Astrocyte (in vitro differentiated cells and primary cell): ENCODE measurements around the gene ADAMTS6. TPM values are rescaled to one million over a fixed set of nuclear protein-coding genes. Genes with fewer than 3 reads are reported as not detected.
A peak's percentile ranks its signal among the peaks of the same experiment; 100 is the strongest.

Experiments
- DNase-seq: peaks from one replicate; pipeline ENCODE4 v3.0.0-alpha.2; 2010; ENCODE audit warnings: low read depth
- FAIRE-seq: peaks from 2 replicates; lab custom pipeline; 2011; peaks lifted over from hg19 to GRCh38; lab: Jason Lieb, UNC
- H2AFZ ChIP-seq: 2 replicates; pipeline ENCODE4 v1.6.0; 2012; ENCODE audit warnings: low read depth, low read length, inconsistent platforms
- H3K27ac ChIP-seq: 2 replicates; pipeline ENCODE4 v1.5.1; 2011; ENCODE audit warnings: low read depth, low read length, inconsistent platforms
- H3K27me3 ChIP-seq: 2 replicates; pipeline ENCODE4 v1.6.0; 2011; ENCODE audit warnings: low read length, inconsistent platforms; ENCODE audit not compliant: insufficient read depth
- H3K36me3 ChIP-seq: 2 replicates; pipeline ENCODE4 v1.5.1; 2011; ENCODE audit warnings: low read length, inconsistent platforms; ENCODE audit not compliant: insufficient read depth
- H3K4me1 ChIP-seq: 2 replicates; pipeline ENCODE4 v1.5.1; 2011; ENCODE audit warnings: low read length, inconsistent platforms; ENCODE audit not compliant: insufficient read depth
- H3K4me2 ChIP-seq: 2 replicates; pipeline ENCODE4 v1.6.0; 2012; ENCODE audit warnings: low read length, inconsistent platforms
- H3K4me3 ChIP-seq: 2 replicates; pipeline ENCODE4 v1.5.1; 2011; ENCODE audit warnings: low read depth, mild to moderate bottlenecking, low read length, inconsistent platforms; ENCODE audit not compliant: insufficient read depth
- H3K79me2 ChIP-seq: 2 replicates; pipeline ENCODE4 v1.6.0; 2012; ENCODE audit warnings: mild to moderate bottlenecking, low read length, inconsistent platforms; ENCODE audit not compliant: insufficient read depth
- H3K9ac ChIP-seq: 2 replicates; pipeline ENCODE4 v1.6.0; 2012; ENCODE audit warnings: mild to moderate bottlenecking, low read length, inconsistent platforms
- H3K9me3 ChIP-seq: 2 replicates; pipeline ENCODE4 v1.5.1; 2012; ENCODE audit warnings: low read depth, mild to moderate bottlenecking, low read length, inconsistent platforms; ENCODE audit not compliant: insufficient read depth
- H4K20me1 ChIP-seq: 2 replicates; pipeline ENCODE4 v1.6.0; 2012; ENCODE audit warnings: low read length, inconsistent platforms; ENCODE audit not compliant: insufficient read depth
- H3K27ac Mint-ChIP-seq: one replicate; pipeline ENCODE4 v1.8.0; 2021; ENCODE audit warnings: mild to moderate bottlenecking, mixed read lengths; ENCODE audit not compliant: unreplicated experiment
- H3K27me3 Mint-ChIP-seq: one replicate; pipeline ENCODE4 v1.8.0; 2021; ENCODE audit warnings: low read depth, mixed read lengths; ENCODE audit not compliant: unreplicated experiment
- H3K36me3 Mint-ChIP-seq: one replicate; pipeline ENCODE4 v1.8.0; 2021; ENCODE audit warnings: low read depth, mixed read lengths; ENCODE audit not compliant: unreplicated experiment
- H3K4me1 Mint-ChIP-seq: one replicate; pipeline ENCODE4 v1.8.0; 2021; ENCODE audit warnings: low read depth, mixed read lengths; ENCODE audit not compliant: unreplicated experiment
- H3K4me3 Mint-ChIP-seq: one replicate; pipeline ENCODE4 v1.8.0; 2021; ENCODE audit warnings: mild to moderate bottlenecking, moderate library complexity, mixed read lengths; ENCODE audit not compliant: unreplicated experiment
- H3K9me3 Mint-ChIP-seq: one replicate; pipeline ENCODE4 v1.8.0; 2021; ENCODE audit warnings: mild to moderate bottlenecking, mixed read lengths; ENCODE audit not compliant: unreplicated experiment
- CTCF ChIP-seq: IDR thresholded peaks from 2 replicates; pipeline ENCODE4 v1.5.1; 2011; ENCODE audit warnings: low read depth, mild to moderate bottlenecking, inconsistent platforms, low read length, moderate library complexity; ENCODE audit not compliant: insufficient read depth
- EZH2 ChIP-seq: IDR thresholded peaks from 2 replicates; pipeline ENCODE4 v1.6.1; 2012; ENCODE audit warnings: mild to moderate bottlenecking, low read length, inconsistent platforms; ENCODE audit not compliant: insufficient read depth
- total RNA-seq: library from RNA; stranded (reverse); gene quantifications from 2 replicates; pipeline ENCODE4 v1.2.1, GENCODE V29; 2021

The ADAMTS6 gene
- total RNA-seq, 1 donor from 2014 or later = 27.7 TPM

GRCh38 chr5:65142511-65143011 is 339.2 kb downstream of the ADAMTS6 start:
- peaks cover 2% of the 10 kb centered on the region for H3K36me3 Mint-ChIP-seq
- Histone ChIP-seq H3K79me2 (no peaks in the 10 kb centered on the region), H3K4me2 (peak overlapping the region; percentile 74), H3K9ac (peak overlapping the region; percentile 61), H3K36me3 (peaks cover 3% of the 10 kb centered on the region), H3K27ac (peak overlapping the region; percentile 80), H3K4me1 (peaks cover 11% of the 10 kb centered on the region), H2AFZ (no peak overlapping the region), H3K9me3 (no peaks in the 10 kb centered on the region), H4K20me1 (no peaks in the 10 kb centered on the region), H3K4me3 (peak overlapping the region; percentile 12), H3K27me3 (no peaks in the 10 kb centered on the region)
- FAIRE-seq = peak; percentile 94
- H3K4me1 Mint-ChIP-seq = peaks cover 31% of the 10 kb centered on the region
- peak; percentile 76 for DNase-seq
- no peak overlapping the region for H3K4me3 Mint-ChIP-seq
- peak overlapping the region; percentile 89 for H3K27ac Mint-ChIP-seq
- TF ChIP-seq CTCF (no peak), EZH2 (no peak)
- no peaks in the 10 kb centered on the region for H3K9me3 Mint-ChIP-seq
- no peaks in the 10 kb centered on the region for H3K27me3 Mint-ChIP-seq

- TF ChIP-seq CTCF (no peak), EZH2 (no peak)
- peak overlapping the region; percentile 80 for H3K27ac ChIP-seq
- no peak overlapping the region for H3K4me3 ChIP-seq
- FAIRE-seq = no peak
- DNase-seq = no peak
- H3K36me3 Mint-ChIP-seq = peaks cover 2% of the 10 kb centered on the region
- H3K9me3 ChIP-seq = no peaks in the 10 kb centered on the region
- no peak overlapping the region for H3K4me3 Mint-ChIP-seq
- H4K20me1 ChIP-seq = no peaks in the 10 kb centered on the region
- H3K9ac ChIP-seq = no peak overlapping the region
- H3K27ac Mint-ChIP-seq = peak overlapping the region; percentile 76
- H3K4me1 Mint-ChIP-seq = peaks cover 31% of the 10 kb centered on the region
- H3K4me2 ChIP-seq = no peak overlapping the region
- H3K4me1 ChIP-seq = peaks cover 11% of the 10 kb centered on the region
- no peaks in the 10 kb centered on the region for H3K27me3 ChIP-seq
- no peaks in the 10 kb centered on the region for H3K79me2 ChIP-seq
- H3K36me3 ChIP-seq = peaks cover 1% of the 10 kb centered on the region
- H3K9me3 Mint-ChIP-seq = no peaks in the 10 kb centered on the region
- H2AFZ ChIP-seq = no peak overlapping the region
- no peaks in the 10 kb centered on the region for H3K27me3 Mint-ChIP-seq
Observed at GRCh38 chr5:65142016-65142415, 339.7 kb downstream of the ADAMTS6 start.

GRCh38 chr5:65141493-65141892 is 340.2 kb downstream of the ADAMTS6 start:
- TF ChIP-seq EZH2 = no peak
- no peak for TF ChIP-seq CTCF
- H3K4me2 ChIP-seq = no peak overlapping the region
- no peak overlapping the region for H3K4me3 Mint-ChIP-seq

More at GRCh38 chr5:65141493-65141892, 340.2 kb downstream of the ADAMTS6 start:
- H3K27me3 ChIP-seq = no peaks in the 10 kb centered on the region
- no peaks in the 10 kb centered on the region for H3K36me3 ChIP-seq
- H3K4me1 ChIP-seq = peaks cover 11% of the 10 kb centered on the region
- no peak overlapping the region for H3K9ac ChIP-seq
- DNase-seq = peak; percentile 41
- no peaks in the 10 kb centered on the region for H3K9me3 ChIP-seq
- Mint-ChIP-seq H3K27ac (no peak overlapping the region), H3K9me3 (no peaks in the 10 kb centered on the region), H3K27me3 (no peaks in the 10 kb centered on the region), H3K36me3 (peaks cover 2% of the 10 kb centered on the region), H3K4me1 (peaks cover 31% of the 10 kb centered on the region)
- H3K27ac ChIP-seq = no peak overlapping the region
- H2AFZ ChIP-seq = no peak overlapping the region
- no peaks in the 10 kb centered on the region for H4K20me1 ChIP-seq
- no peaks in the 10 kb centered on the region for H3K79me2 ChIP-seq
- FAIRE-seq = no peak
- no peak overlapping the region for H3K4me3 ChIP-seq
